Measurements from ENCODE around the gene ZNF101.

The ZNF101 gene

DNA sequence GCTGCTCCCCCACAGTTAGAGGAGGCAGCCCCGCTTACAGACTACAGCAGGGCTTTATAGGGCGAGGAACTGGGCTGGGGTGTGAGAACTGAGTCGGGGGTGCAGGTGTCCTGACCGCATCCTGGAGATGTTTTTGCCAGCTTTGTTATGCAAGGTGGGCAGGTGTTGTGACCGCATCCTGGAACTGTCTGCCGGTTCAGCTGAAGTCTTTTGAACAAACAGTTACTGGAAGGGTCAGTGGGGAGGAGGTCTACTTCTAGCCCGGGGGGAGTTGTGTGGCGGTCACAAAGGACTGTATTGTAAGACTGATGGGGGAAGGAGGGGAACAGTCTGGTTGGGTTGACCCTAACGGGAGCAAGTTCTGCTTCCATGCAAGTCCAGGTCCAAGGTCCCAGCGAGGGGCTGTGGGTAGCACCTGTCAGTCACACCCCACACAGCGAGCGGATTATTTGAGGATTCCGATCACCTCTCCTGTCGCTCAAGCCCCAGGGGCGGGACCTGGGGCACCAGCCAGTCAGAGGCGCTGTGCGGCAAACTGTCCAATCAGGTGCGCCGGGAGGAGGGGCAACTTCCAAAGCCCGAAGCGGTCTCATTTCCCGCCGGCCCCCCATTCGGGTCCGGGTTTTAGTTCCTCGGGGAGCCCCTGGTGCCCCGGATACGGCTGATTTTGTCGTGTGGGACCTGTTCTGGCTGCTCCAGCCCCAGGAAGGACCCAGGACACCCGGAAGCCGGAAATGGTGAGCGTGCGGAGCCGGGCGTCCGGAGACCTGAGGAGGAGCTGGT, at the start of gene ZNF101:
Gene ZNF101 (plus strand): TSS at position 610 of the 783 bp plus-strand sequence. CDS start 125 bp downstream, at position 735.
- DNase-seq = peak; percentile 95 to 96

DNA sequence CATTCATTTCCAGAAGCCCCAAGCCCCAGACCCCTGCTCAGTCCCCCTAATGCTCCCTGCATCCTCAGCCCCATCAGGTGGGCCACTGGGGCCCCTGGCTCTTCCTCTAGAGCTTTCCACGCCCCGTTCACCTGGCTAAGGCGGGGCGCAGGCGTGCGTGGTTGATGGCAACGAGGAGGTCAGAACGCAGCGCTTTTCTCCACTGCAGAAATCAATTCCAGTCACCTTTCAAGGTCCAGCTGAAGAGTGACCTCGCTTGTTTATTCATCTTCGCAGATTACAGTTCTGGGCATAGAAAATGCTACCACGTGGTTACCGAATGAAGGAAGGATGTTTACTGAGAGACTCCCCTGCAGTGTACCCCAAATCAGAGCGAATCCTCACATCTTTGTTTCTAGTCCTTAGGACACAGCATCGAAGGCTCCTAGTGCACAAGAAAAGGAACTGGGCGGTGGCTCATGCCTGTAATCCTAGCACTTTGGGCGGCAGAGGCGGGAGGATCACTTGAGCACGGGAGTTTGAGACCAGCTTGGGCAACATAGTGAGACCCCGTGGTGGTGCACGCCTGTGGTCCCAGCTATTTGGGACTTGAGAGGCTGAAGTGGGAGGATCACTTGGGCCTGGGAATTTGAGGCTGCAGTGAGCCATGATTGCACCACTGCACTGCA, 49.3 kb upstream of the ZNF101 start:
- no peak for DNase-seq

DNA sequence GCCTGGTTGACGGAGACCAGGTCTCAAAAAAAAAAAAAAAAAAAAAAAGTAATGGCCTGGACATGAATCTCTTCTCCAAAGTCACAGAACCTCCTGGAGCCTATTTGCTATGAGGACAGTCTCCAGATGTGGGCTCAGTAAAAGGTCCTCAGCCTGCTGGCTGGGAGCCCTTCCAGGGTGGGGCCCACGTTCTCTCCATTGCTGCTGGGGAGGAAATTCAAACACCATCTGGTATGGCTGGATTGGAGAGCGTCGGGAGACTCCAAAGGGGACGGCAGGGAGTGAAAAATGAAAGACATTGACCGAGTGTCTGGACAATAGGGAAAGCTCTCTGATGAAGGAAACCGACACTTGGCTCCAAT, 48.8 kb upstream of the ZNF101 start:
- DNase-seq = no peak

DNA sequence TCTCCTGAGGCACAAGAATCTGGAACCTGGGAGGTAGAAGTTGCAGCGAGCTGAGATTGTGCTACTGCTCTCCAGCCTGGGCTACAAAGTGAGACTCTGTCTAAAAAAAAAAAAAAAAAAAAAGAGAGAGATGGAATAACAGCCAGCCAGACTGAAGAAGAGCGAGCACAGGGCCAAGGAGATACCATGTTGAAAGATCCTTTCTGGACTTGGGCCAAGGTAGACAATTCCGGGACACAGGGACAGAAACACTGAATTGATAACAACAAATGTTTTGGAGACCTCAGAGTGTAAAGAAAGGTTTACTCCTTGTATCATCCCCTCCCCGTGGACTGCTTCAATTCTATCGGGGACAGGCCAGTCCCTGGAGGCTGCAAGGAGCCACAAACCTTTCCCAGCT, 45.3 kb upstream of the ZNF101 start:
- DNase-seq = no peak

DNA sequence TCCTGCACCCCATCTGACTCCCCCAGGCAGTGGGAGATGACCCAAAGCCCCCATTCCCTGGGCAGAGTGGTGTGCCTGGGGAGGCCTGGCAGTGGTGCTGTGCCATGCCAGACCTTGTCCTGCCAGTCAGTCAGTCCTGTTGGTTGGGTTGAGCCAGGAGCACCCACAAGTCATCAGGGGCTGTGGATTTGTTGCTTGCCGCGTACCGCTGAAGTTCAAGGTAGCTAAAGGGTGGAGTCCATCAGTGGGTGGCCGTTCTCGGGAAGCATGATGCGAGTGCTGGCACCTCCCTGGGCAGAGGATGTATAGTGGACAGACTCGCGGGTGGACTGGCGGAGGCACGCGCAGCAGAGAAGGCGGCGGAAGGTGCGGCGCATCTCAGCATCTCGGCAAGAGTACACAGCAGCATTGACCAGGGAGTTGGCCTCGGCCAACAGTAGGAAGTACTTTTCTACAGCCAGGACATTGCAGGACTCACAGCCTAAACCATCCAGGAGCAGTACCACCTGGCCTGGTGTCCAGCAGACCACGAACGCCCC, 44.5 kb upstream of the ZNF101 start:
- no peak for DNase-seq

DNA sequence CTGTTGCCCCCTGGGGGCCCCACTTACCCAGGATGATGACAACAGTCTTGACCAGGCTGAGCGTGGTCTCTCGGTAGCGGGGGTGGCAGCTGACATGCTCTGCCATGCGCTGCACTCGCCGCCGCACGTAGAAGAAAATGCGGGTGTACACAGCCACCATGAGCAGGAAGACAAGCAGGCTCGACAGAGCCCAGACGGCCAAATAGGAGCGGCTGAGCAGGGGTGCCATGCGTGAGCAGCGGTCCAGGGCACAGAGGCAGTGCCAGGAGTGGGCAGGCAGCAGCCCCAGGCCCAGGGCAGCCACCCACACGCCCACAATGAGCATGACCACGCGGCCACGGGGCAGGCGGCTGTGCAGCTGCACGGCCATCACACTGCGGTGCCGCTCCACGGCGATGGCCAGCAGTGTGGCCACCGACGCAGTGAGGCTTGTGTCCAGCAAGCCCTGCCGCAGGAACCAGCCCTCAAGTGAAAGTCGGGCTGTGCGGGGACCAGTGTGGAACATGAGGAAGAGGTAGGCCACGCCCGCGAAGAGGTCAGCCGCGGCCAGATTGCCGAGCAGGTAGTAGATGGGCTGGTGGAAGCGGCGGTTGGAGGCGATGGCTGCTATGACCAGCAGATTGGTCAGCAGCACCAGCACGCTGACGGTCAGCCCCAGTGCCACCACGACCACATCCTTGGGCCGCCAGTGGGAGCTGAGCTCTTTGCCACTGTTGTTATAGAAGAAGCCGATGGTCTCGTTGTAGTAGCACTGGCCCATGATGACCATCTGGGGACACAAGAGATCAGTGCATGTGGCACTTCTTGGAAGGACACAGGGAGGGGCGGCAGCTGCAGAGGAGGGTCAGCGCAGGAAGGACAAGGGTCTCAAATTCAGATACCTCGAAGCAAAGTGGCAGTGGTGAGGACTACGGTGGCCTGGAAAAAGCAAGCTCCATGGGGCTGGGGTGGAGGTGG, 41.8 kb upstream of the ZNF101 start:
- DNase-seq = no peak

DNA sequence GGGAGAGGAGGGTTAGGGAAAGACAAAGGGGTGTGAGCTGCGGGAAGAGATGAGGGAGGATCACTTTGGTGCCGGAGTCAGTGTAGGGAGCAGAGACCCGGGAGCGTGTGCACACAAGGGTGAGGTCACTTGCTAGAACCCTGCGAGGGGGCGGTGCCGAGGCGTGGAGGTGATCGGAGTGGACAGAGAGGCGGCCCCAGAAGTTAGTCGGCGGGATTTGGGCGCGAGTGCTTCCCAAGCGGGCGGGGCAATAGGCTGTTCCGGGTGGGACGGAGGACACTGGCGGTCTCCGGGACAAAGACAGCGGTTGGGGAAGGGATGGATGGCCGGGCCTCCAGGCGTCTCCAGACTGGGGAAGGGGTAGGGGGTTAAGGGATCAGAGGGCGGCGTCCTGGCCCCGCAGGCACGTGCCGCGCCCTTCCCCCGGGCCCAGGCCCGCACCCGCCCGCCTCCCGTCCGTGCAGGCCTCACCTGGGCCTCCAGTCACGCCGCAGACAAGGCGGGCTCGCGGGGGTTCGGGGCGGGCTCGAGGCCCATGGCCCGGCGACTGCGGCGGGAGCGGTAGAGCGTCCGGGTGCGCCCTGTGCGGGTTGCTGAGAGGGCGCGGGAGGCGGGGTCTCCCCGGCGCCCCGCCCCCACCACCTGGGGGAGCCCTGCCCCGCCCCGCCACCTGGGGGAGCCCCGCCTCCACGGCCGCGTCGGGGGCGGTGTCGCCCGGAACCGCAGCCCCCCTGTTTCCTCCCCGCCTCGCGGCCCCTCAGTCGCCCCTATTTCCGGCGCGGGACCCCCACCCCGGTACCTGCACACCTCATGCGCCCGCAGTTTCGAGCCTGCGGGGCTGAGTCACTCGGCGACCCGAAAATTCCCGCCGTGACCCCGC, 40.8 kb upstream of the ZNF101 start, which contains the start of gene LPAR2:
Gene LPAR2 (minus strand): TSS at position 600 of the 880 bp plus-strand sequence. CDS start 945 bp downstream, outside the sequence.
- peak; percentile 73 to 87 for DNase-seq

DNA sequence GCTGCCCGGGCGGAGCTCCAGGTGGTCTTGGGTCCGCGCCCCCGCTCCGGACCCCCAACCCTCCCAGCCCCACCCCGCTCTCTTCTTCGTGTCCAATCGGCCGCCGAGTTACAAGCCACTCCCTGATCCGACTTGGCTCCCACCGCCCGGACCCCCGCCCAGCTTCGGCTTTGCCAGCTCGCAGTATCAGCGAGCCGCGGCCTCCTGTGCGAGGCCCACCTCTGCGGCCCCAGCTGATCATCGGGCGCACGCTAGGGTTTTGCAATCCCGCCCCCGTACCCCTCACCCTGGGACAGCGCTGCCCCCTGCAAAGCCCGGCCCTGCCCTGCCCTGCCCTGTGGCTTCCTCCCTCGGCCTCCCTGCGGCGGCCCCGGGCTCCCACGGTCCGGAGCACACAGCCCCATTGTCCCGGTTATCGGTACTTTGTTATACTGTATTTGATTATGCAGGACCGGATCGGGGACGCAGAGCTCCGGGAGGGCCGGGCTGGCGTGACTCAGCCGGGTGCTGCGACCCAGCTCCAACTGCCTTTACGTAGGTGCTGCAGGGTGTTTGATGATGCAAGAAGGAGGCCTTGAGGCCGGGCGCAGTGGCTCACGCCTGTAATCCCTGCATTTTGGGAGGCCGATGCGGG, 40.0 kb upstream of the ZNF101 start:
- peak; percentile 29 to 36 for DNase-seq

DNA sequence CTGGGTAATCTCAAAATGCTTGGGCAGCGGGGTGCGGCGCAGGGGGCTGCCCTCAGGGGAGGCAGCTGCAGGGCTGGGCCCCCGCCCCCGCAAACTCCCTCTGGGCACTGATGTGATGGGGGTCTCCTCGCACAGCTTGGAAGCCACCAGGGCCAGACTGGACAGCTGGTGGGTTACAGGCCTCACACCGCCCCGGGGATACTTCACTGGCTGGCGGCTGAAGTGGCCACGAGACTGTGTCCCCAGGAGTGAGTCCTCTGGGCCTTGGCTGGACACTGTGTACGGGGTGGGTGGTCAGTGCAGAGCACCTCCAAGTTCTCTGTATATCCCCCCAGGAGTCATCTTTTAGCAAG, 38.6 kb upstream of the ZNF101 start:
- no peak for DNase-seq

DNA sequence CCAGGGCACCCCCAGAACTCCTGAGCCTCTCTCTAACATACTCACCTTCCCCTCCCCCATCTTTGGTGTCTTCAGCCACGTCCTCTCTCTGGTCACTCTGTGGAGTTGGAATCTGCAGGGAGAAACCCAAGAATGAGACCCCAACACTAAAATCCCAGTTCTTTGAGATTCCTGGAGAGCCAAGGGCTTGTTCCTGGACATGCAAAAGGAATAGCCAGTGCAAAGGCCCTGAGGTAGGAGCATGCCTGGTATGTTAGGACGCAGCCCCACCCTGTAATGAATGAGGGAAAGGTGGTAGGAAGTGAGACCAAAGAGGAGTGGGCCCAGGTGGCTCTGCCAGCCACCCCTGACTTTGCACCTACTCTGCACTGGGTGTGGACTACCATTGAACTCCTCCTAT, 38.2 kb upstream of the ZNF101 start:
- DNase-seq = no peak

DNA sequence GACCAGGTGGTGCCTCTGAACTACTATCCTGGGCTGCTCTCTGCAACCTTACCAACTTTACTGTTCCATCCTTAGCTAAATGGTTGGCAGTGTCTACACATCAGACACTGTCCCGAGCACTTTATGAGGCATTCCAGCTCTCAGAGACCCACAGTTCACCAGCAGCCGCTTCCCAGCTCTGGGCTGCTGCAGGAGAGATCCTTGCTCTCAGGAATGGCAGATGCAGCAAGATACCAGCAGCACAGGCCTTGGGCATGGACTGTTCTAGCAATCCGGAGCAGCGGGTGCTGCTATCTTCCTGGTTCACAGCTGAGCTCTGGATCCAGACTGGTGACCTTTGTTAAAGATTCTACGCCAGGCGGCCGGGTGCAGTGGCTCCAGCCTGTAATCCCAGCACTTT, 37.3 kb upstream of the ZNF101 start:
- DNase-seq = no peak

DNA sequence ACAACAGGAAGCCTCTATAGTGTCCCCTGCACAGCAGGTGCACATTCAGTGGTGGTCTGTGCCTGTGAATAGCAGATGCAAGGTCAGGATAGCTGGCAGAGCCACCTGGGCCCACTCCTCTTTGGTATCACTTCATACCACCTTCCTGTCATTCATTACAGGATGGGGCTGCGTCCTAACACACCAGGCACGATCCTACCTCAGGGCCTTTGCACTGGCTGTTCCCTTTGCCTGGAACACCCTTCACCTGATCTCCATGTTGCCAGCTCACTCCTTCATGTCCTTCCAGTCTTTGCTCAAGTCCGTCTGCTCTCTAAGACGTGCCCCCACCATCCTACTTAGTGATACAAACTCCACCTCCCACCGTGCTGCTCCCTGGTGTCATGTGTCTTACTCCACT, 36.0 kb upstream of the ZNF101 start:
- DNase-seq = no peak

DNA sequence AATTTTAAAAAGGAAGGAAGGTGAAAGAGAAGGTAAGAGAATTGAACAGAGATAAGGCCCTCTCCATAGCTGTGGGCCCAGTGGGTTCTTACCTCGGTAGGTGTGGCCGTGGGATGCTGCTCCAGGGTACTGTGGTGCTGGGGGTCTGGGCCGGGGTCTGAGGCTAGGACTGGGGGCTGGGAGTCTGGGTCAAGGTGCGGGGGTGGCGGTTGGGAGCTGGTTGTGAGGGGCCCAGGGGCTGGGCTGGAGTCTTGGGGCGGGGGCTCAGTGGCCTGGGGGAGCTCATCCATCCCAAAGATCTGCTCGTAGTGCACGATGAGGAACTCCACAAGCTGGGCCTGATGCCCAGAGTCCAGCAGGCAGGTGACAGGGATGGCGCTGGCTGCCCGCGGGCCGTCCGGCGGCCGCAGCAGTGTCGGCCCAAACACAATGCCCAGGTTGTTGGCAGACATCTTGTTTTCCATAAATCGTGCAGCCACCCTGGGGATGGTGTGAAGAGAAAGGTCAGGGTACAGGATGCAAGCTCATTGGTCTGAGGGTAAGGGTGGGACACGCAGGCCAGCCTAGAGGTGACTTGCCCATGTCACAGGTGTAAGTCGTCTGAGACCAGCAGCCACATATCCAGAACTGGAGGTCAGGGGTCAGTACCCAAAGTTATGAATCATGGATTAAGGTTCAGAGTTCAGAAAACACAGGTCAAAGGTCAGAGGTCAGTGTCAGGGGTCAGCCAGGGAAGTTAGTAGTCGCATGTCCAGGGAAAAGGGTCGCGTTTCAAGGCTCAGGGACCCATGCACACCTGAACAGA, 34.7 kb upstream of the ZNF101 start:
- no peak for DNase-seq

DNA sequence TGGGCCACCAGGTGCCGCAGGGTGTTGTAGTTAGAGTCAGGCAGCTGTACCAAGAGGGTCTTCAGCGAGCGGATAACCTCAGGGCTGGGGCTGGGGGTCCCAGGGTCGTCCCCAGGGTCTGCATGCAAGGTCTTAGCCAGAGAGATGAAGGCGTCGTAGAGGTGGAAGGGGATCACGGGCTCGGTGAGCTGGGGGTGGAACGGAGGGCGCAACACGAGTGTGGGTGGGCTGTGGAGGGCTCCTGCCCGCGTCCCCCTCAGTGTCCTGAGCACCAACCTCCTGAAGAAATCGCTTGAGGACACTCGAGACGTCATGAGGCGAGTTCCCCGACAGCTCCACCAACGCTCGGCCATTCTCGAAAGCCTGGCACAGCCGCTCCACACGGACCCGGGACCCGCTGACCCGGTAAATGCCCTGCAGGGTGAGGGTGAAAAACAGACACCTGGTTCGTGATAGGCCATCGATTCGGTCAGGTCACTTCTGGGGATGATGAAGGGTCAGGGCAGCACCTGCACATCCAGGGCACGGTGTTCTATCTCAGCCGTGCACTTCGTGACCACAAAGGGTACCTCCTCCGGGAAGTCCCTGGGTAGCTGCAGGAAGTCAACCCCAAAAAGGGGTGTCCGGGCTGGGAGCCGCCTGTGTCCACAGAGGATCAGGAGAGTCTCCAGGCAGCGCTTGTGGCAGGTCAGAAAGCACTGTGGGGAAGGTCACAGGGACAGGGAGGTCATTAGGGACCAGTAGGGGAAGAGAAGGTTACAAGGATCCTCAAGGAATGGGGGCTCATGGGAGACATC, 33.9 kb upstream of the ZNF101 start:
- DNase-seq = no peak

DNA sequence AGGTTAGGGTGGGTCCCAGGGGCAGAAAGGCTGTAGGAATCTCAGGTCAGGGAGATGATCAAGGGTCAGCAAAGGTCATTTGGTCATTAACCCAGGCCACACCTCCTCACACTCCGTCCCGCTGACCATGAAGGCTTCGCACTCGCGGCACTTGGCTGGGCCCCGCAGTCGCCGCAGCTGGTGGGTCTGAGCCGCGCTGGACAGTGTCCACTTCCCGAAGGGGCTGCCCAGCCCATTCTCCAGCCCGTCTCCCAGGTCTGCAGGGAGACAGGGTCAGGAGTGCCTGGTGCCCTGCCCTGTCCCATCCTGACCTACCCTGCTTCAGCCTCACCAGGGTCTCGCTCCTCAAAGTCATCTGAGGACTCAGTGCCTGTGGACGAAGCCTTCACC, 33.3 kb upstream of the ZNF101 start:
- no peak for DNase-seq

DNA sequence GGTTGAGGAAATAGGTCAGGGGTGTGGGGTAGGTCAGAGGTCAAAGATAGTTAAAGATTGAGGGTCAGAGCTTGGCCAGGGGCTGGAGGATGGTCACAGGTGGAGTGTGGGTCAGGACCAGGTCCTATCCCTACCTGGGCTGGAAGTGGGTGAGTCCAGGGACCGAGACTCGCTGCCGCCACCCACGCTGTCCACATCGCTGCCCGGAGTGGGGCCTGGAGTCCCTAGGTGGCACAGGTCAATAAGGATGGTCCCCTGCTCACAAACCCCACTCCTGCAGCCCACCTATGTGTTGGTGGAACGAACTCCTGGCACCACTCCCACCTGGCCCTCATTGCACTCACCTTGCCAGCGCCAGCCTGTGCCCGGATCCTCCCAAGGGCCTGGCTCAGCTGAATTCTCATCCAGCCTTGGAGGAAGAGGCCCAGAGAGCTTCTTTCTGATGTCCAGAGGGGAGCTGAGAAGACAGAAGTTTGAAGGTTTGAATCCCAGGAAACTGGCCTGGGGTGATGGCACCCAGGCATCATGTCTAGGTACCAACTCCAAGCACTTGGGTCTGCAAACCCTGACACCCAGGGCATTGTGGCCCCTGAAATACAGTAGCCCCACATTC, 32.0 kb upstream of the ZNF101 start:
- DNase-seq = no peak

DNA sequence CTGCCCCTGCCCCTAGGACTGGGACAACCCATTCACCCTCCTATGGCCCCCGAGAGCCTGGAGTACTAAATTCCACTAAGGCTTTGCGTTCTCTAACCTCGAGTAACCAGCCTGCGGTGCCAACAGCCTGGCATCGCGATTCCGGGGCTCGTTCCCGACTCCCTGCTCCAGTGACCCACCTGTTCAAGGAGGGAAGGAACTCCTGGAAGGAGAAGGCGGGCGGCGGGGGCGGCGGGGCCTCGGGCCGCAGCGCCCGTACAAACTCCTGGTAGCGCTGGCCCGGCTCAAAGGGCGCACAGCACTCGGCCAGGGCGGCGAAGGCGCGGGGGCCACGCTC, 31.5 kb upstream of the ZNF101 start:
- DNase-seq = no peak

DNA sequence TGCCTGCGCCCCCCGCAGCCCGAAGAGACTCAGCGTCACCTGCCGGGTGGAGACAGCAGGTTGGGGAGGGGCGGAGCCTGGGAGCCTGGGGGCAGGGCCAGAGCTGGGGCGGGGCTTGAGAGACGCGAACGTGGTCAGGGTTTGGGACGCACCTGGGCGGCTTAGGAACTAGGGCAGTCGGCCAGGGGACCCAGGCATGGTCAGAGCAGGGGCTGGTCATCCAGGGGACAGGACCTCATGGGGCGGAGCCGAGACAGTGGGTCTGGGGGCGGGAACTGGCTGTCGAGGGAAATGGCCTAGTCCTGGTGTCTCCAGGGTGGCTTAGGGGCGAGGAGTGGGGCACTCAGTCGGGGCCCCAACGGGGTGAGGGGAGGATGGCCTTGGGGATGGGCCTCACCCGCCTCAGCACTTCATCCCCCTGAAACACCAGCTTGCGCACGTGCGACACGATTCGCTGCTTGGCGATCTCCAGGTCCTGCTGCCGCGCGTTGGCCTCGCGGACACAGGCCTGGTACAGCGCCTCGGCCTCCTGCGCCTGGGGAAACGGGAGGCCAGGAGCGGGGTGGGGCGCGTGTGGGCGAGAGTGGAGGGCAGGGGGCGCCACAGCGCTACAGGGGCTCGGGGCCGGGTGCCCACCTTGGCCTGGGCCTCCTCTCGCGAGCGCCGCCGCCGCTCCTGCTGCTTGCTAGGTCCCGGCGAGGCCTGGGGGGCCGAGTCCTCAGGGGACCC, 31.0 kb upstream of the ZNF101 start:
- DNase-seq = no peak

All from CD4-positive, alpha-beta T cell treated with Interferon alpha-2 for 1 hour (primary cell).